GM11168 (cell line): ENCODE results near the gene ABCA4.
"Not testable (repeated sequence)": the region's sequence is repeated elsewhere in the genome, so short reads cannot be mapped to it uniquely, and the experiment has no call there.

Source experiments
- in situ Hi-C: fragments of 300-500 bp; cut with MboI; formaldehyde crosslinking; loops from one replicate; pipeline ENCODE4 v1.12.0; 2022; ENCODE audit warnings: low sequenced_read_pairs; ENCODE audit not compliant: unreplicated experiment

Gene ABCA4

GRCh38 chr1:94120991-94121390, at the start of gene ABCA4:
TSS of gene ABCA4 (minus strand) at chr1:94121148. CDS start at chr1:94121045, 103 bp downstream.
- in situ Hi-C loops = no loop called here

GRCh38 chr1:94169126-94169525, 48.2 kb upstream of the ABCA4 start:
- in situ Hi-C loops = no loop called here

GRCh38 chr1:94165843-94166242, 44.9 kb upstream of the ABCA4 start:
- in situ Hi-C loops = no loop called here

- in situ Hi-C loops = not testable (repeated sequence)
These were observed 43.9 kb upstream of the ABCA4 start for GRCh38 chr1:94164885-94165284.

- in situ Hi-C loops = not testable (repeated sequence)
These were observed 43.2 kb upstream of the ABCA4 start for GRCh38 chr1:94164121-94164520.

- in situ Hi-C loops = not testable (repeated sequence)
These were observed 42.3 kb upstream of the ABCA4 start for GRCh38 chr1:94163249-94163648.

GRCh38 chr1:94160811-94161210, 39.9 kb upstream of the ABCA4 start:
- in situ Hi-C loops = no loop called here

- in situ Hi-C loops = no loop called here
These were observed 35.2 kb upstream of the ABCA4 start for GRCh38 chr1:94156096-94156625.

- in situ Hi-C loops = no loop called here
These were observed 34.0 kb upstream of the ABCA4 start for GRCh38 chr1:94154989-94155388.

GRCh38 chr1:94153133-94153532, 32.2 kb upstream of the ABCA4 start:
- in situ Hi-C loops = no loop called here

- in situ Hi-C loops = not testable (repeated sequence)
These were observed 28.2 kb upstream of the ABCA4 start for GRCh38 chr1:94149166-94149565.

- in situ Hi-C loops = no loop called here
These were observed 25.3 kb upstream of the ABCA4 start for GRCh38 chr1:94146273-94146672.

- in situ Hi-C loops = no loop called here
These were observed 23.9 kb upstream of the ABCA4 start for GRCh38 chr1:94144836-94145235.

GRCh38 chr1:94143809-94144176, 22.8 kb upstream of the ABCA4 start:
- in situ Hi-C loops = no loop called here

GRCh38 chr1:94143173-94143808, 22.3 kb upstream of the ABCA4 start:
- in situ Hi-C loops = no loop called here

- in situ Hi-C loops = no loop called here
These were observed 21.6 kb upstream of the ABCA4 start for GRCh38 chr1:94142583-94142982.

- in situ Hi-C loops = no loop called here
These were observed 21.1 kb upstream of the ABCA4 start for GRCh38 chr1:94142022-94142421.

- in situ Hi-C loops = no loop called here
These were observed 11.2 kb upstream of the ABCA4 start for GRCh38 chr1:94132111-94132510.

- in situ Hi-C loops = no loop called here
These were observed 10.1 kb upstream of the ABCA4 start for GRCh38 chr1:94130851-94131595.

GRCh38 chr1:94126651-94127050, 5.7 kb upstream of the ABCA4 start:
- in situ Hi-C loops = no loop called here
